GM10847 (cell line): Measurements from ENCODE around the gene DCD.

Source experiments
- POLR2A ChIP-seq: IDR thresholded peaks from 2 replicates; pipeline ENCODE4 v1.6.1; 2011; ENCODE audit not compliant: insufficient read length; ENCODE audit errors: extremely low read depth

Gene DCD

GRCh38 chr12:54625598-54625997 lies 22.6 kb downstream of the DCD start:
- no peak for TF ChIP-seq POLR2A

DNA sequence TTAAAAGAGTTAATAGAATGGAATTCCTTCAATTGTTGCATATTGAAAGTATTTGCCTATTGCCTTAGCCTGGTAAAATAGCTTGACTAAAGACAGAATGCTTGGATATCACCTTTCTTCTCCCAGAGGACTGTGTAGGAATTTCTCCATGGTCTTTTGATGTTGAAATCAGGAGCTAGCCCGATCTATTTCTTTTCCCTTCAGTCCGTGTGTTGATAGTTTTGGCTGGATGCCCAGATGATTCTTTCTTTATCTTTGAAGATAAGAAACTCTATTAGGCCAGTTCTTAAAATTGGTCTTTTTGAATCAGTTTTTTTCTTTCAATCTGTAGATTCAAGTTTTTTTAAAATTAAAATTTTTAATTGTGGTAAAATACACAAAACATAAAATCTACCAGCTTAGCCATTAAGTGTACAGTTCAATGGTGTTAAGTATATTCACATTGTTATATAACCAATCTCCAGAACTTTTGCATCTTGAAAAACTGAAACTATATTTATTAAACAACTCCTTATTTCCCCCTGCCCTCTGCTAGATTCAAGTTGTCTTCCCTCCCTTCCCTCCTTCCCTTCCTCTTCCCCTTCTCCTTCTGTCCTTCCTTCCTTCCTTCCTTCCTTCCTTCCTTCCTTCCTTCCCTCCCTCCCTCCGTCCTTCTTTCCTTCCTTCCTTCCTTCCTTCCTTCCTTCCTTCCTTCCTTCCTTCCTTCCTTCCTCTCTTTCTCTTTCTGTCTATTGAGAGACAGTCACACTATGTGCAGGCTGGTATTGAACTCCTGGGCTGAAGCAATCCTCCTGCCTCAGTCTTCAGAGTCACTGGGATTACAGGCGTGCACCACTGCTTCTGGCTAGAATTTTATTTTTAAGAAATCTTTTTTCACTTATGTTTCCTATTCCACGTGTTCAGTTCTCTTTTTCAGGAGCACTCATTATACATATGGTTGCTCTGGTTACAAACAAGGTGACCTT lies 23.6 kb downstream of the DCD start:
- TF ChIP-seq POLR2A: no peak

DNA sequence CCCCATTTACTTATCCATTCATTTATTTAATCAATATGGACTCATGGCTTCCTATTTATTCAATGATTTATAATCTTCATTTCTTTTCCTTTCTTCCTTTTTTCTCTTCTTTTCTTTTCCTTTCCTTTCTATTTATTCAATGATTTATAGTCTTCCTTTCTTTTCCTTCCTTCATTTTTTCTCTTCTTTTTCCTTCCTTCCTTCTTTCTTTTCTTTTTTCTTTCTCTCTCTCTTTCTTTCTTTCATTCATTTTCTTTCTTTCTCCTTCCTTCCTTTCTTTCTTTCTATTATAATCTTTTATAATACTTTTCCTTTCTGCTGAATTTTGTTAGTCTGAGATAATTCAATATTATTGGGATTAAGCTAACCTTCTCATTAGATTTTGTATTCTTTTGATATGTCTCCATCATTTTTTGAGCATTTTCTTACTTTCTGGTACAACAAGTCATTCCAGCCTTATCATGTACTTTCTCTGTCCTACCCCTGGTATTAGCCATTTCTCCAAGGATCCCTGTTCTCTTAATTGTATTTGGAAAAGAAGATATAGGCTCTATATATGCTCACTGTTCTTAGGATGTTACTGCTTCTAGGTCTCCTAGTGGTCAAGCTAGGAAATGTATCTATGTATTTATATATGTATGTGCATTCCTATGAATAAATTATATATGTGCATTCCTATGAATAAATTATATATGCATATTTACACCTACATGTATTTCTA lies 25.5 kb downstream of the DCD start:
- TF ChIP-seq POLR2A: no peak

DNA sequence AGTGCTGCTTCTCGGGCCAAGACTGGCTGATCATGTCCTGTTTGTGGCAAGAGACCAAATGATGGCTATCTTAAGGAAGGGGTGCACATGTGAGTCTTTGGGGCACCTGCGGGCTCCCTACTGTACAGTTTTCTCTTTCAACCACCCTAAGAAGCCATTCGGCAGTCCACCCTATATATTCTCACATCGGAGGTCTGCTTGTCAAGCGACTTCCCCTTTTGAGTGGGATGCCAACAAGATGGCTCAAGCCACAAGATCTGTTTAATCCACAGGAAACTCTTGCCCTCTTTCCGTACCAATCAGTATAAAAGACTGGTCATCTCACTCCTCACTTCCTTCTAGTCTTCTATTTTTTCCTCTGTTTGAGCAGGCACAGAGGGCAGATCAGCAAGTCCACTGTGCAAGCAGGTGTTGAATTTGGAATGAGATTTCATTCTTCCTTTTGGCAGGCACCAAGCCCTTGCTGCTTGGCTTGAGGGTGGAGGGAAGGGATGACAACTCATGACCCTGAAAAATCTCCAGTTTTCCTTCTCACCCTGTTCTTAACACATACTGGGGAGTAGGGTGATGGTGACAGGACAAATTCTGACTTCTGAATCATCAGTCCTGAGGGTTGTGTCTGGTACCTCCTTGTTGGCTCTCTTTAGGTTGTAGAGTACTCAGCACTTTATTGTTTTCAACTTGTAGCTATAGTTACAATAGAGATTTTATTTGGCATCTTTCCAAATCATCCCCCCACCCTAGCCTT lies 31.1 kb downstream of the DCD start:
- no peak for TF ChIP-seq POLR2A

DNA sequence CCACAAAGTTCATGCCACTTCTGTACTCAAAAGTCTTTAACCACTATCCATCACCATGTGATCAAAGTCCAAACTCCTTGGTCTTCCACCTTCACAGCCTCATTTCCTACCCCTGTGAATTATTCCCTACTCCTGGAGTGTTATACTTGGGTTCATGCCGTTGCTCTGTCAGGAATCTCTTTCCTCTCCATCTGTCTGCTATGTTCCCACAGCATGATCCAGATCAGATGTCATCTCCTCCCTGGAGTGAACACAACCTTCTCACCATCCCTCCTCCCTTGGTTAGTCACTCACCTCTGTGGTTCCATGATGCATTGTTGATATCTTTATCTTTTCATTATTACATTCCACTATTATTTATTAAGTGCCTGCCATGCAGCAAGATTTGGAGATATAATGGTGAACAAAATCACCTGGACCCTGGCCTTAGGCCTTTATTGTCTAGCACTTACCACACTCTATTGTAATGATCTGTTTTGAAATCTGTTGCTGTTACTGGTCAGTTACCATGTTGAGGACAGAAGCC lies 35.9 kb downstream of the DCD start:
- TF ChIP-seq POLR2A: no peak

DNA sequence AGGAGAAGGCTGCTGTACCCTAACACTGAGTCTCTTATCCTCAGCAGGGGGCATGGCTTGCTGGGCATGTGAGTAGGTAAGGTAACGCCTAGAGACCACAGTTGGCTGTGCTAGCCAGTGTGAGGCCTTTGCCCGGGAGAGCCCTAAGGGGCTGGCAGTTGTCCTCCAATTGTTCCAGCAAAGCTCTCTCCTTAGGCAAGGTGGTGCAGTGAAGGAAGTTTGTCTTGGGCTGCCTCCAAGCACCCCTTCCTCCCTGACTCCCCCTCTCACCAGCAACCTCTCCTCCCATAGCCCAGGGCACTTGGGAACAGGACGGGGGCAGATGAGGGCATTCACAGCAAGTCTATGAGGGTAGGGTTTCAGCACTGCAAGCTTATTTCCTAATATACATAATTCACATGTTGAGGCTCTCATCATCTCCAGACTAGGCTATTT lies 36.4 kb downstream of the DCD start:
- TF ChIP-seq POLR2A: no peak

DNA sequence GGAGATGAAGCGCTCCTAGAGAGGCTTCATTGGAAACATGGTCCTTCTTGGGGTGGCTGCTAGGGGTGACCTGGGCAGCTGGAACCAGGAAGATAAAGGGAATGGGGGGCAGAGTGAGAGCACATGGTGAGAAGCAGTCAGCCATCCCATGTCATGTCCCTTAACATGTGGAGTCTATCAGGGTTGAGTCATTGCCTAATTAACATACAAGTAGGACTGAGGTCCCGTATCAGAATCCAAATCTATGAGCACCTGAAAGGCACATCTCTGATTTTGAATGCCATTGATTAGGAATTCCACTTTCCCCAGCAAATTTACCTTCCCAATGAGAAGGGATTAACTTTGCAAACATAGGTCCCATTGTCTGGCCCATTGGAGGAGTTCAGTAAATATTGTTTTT lies 39.4 kb downstream of the DCD start:
- TF ChIP-seq POLR2A: no peak

- no peak for TF ChIP-seq POLR2A
These were observed 40.0 kb downstream of the DCD start for GRCh38 chr12:54608156-54608555.

DNA sequence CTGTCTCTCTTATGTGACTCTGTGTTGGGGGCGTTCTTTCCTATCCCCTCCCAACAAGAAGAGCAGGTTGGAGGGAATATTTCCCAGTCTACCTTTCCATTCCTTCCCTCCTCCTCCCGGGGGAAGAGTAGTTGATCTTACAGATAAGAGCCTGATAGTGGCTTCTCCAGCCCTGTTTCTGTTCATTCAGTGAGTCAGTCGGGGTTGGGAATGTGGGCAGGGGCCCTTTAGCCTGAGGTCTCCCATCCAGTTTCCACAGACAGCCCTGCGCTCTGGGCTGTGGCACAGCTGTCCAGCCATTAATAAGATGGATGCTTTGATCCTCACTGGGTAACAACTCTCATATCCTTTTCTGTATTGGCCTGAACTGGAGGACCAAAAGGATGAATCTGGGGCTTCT lies 41.6 kb downstream of the DCD start:
- TF ChIP-seq POLR2A: no peak

DNA sequence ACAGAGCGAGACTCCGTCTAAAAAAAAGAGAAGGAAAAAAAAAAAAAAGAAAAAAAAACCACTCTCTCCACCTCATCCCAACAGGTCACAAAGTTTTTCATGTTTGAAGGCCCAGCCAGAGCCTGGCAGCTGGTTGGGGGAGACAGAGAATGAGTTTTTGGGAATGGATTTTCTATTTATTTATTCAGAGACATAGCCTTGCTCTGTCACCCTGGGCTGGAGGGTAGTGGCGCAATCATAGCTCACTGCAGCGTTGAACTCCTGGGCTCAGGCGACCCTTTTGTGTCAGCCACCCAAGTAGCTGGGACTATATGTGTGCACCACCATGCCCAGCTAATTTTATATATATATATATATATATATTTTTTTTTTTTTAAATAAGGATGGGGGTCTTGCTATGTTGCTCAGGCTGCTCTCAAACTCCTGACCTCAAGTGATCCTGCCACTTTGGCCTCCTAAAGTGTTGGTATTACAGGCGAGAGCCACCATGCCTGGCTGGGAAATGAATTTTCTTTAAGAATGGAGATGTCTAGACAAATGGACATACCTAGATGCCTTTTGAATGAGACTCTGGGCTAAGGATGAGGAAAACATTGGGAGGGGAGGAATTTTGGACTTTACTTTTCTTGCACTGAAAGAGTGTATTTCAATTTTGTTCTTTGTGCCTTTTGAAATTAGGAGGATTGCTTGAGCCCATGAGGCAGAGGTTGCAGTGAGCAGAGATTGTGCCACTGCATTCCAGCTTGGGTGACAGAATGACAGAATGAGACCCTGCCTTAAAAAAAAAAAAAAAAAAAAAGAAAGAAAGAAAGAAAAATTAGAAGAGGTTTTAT lies 42.8 kb downstream of the DCD start:
- no peak for TF ChIP-seq POLR2A

DNA sequence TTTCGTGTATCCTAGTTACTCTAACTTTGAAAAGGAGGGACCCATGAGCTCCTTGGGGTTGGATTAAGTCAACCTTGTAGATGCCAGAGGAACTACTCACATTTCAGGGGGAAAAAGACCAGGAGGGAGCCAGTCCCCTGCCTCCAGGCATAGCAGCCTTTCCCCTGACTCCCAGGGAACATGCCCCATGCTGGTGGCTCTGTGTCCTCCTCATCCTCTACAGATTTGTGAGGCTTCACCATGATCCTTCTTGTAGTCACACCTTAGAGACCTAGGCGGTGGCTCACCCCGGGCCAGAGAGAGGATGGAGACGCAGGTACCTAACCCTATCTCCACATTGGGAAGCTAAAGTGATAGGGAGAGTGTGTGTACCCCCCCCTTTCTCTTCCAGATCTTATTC lies 43.7 kb downstream of the DCD start:
- TF ChIP-seq POLR2A: no peak

- TF ChIP-seq POLR2A: no peak
These were observed 44.3 kb downstream of the DCD start for GRCh38 chr12:54603872-54604271.

GRCh38 chr12:54603173-54603814 lies 44.9 kb downstream of the DCD start:
- no peak for TF ChIP-seq POLR2A

GRCh38 chr12:54602661-54603060 lies 45.5 kb downstream of the DCD start:
- no peak for TF ChIP-seq POLR2A

GRCh38 chr12:54601841-54602240 lies 46.3 kb downstream of the DCD start:
- no peak for TF ChIP-seq POLR2A
